Sigmoid colon (tissue), 7 donors: ENCODE measurements around the gene DIS3L2. TPM values are rescaled to one million over a fixed set of nuclear protein-coding genes. Genes with fewer than 3 reads are reported as not detected.
"Not testable (repeated sequence)": the region's sequence is repeated elsewhere in the genome, so short reads cannot be mapped to it uniquely, and the experiment has no call there.

Experiments
- DNase-seq: peaks from one replicate; pipeline ENCODE4 v3.0.0-alpha.2; 2019
- H3K27ac ChIP-seq, 4 donors: fragments of 200-600 bp; sonication (generic); one replicate each; pipeline ENCODE4 v1.5.1; 2016 to 2019; ENCODE audit warnings: mild to moderate bottlenecking in 1 of 4
- H3K27me3 ChIP-seq, 3 donors: fragments of 200-600 bp; sonication (generic); one replicate each; pipeline ENCODE4 v1.5.1; 2019; ENCODE audit warnings: mild to moderate bottlenecking in 1 of 3
- H3K36me3 ChIP-seq, 4 donors: fragments of 200-600 bp; sonication (generic); one replicate each; pipeline ENCODE4 v1.5.1; 2016 to 2019
- H3K4me1 ChIP-seq, 4 donors: fragments of 200-600 bp; sonication (generic); one replicate each; pipeline ENCODE4 v1.5.1; 2017 to 2019
- H3K4me3 ChIP-seq, 4 donors: fragments of 200-600 bp; sonication (generic); one replicate each; pipeline ENCODE4 v1.5.1; 2017 to 2019; ENCODE audit warnings: mild to moderate bottlenecking in 2 of 4, moderate library complexity in 1 of 4
- H3K9me3 ChIP-seq, 4 donors: fragments of 200-600 bp in 3 of 4; sonication (generic) in 3 of 4; one replicate each; pipeline versions ENCODE4 v1.5.1 to v1.6.1; 2013 to 2019
- CTCF ChIP-seq, 4 experiments: fragments of 450-650 bp in 3 of 4; fragments of 200-600 bp in 1 of 4; IDR thresholded peaks; one replicate each; pipeline ENCODE4 v1.5.1; 2016 to 2019; ENCODE audit warnings: antibody characterized with exemption in 4 of 4, mild to moderate bottlenecking in 3 of 4, moderate library complexity in 2 of 4
- EP300 ChIP-seq, 4 donors: sonication (generic); formaldehyde crosslinking; IDR thresholded peaks; one replicate each; pipeline ENCODE4 v1.6.1; 2017; ENCODE audit warnings: antibody characterized with exemption in 4 of 4
- POLR2A ChIP-seq, 2 donors: fragments of 450-650 bp; IDR thresholded peaks; one replicate each; pipeline ENCODE4 v1.6.1; 2016; ENCODE audit warnings: antibody characterized with exemption in 2 of 2, mild to moderate bottlenecking in 2 of 2, moderate library complexity in 2 of 2
- POLR2AphosphoS5 ChIP-seq, 4 donors: sonication (generic); formaldehyde crosslinking; IDR thresholded peaks; one replicate each; pipeline ENCODE4 v1.6.1; 2017; ENCODE audit warnings: antibody characterized with exemption in 4 of 4
- WGBS, 2 donors: extraction: QIAGEN DNeasy Blood & Tissue Kit; methylation state at CpG; one replicate each; pipeline ENCODE4 v1.1.7; 2013; 5-methylcytosine and 5-hydroxymethylcytosine counted together
- intact Hi-C: fragments of 100-400 bp; cut with DNase I; formaldehyde crosslinking; loops from one replicate; pipeline ENCODE4 v1.15.1; 2023
- polyA plus RNA-seq, 3 donors: library from polyadenylated mRNA; stranded (reverse); fragments of 200-250 nt; gene quantifications; one replicate each; pipeline ENCODE4 v1.2.3, GENCODE V29; 2013
- total RNA-seq, 4 donors: library from RNA; depleted of rRNA; stranded (reverse); fragments of >200 nt; gene quantifications; one replicate each; pipeline ENCODE4 v1.1.0, GENCODE V29; 2016
- donor health status: healthy with polysubstance abuse.
- donor health status: Bipolar disorder and iron deficiency.
- donor health status: healthy.

Gene DIS3L2
- total and polyA plus RNA-seq, 7 donors: 8.8 to 37.9 (median 22.5) TPM

- Histone ChIP-seq H3K36me3 (peaks cover 0 to 9% (median 3%) of the 10 kb centered on the region in 4 donors), H3K4me3 (no peak overlapping the region), H3K27ac (no peak overlapping the region), H3K4me1 (no peaks in the 10 kb centered on the region), H3K9me3 (no peaks in the 10 kb centered on the region), H3K27me3 (no peaks in the 10 kb centered on the region)
- WGBS, 2 donors: 95 to 96% methylated on average over 15 of the region's 15 CpGs
- DNase-seq: no peak
- TF ChIP-seq EP300 (IDR thresholded peaks at IDR 0.05): no peak
- TF ChIP-seq POLR2AphosphoS5 (IDR thresholded peaks at IDR 0.05): no peak
- TF ChIP-seq POLR2A (IDR thresholded peaks at IDR 0.05): no peak
- no peak for TF ChIP-seq CTCF (IDR thresholded peaks at IDR 0.05)
- intact Hi-C loops: loop anchor here (10.0 kb wide), 1 partner anchor 185 kb away; no protein-coding TSS in a partner anchor
These were observed 368.2 kb downstream of the DIS3L2 start for GRCh38 chr2:232329716-232330067.

- Histone ChIP-seq H3K36me3 (peaks cover 0 to 9% (median 3%) of the 10 kb centered on the region in 4 donors), H3K27me3 (no peaks in the 10 kb centered on the region), H3K9me3 (no peaks in the 10 kb centered on the region), H3K27ac (no peak overlapping the region), H3K4me1 (no peaks in the 10 kb centered on the region), H3K4me3 (no peak overlapping the region)
- intact Hi-C loops: no loop called here
- no peak for TF ChIP-seq CTCF (IDR thresholded peaks at IDR 0.05)
- no peak for TF ChIP-seq POLR2AphosphoS5 (IDR thresholded peaks at IDR 0.05)
- no peak for TF ChIP-seq EP300 (IDR thresholded peaks at IDR 0.05)
- TF ChIP-seq POLR2A (IDR thresholded peaks at IDR 0.05): no peak
- peak; percentile 46 for DNase-seq
- WGBS, 2 donors: 93 to 95% methylated on average over 15 of the region's 17 CpGs
These were observed 368.8 kb downstream of the DIS3L2 start for GRCh38 chr2:232330068-232330999.

GRCh38 chr2:232331061-232331460 is 369.5 kb downstream of the DIS3L2 start:
- H3K27ac ChIP-seq, H3K4me1 ChIP-seq, H3K27me3 ChIP-seq, H3K36me3 ChIP-seq, H3K9me3 ChIP-seq, intact Hi-C loops, H3K4me3 ChIP-seq: not testable (repeated sequence)
- peak; percentile 54 for DNase-seq
- 91 to 94% methylated on average over 11 of the region's 11 CpGs for WGBS, 2 donors

GRCh38 chr2:232331641-232332040 is 370.1 kb downstream of the DIS3L2 start:
- intact Hi-C loops, DNase-seq, H3K9me3 ChIP-seq, H3K27me3 ChIP-seq, H3K4me1 ChIP-seq, H3K27ac ChIP-seq, H3K4me3 ChIP-seq: not testable (repeated sequence)
- 95 to 96% methylated on average over 11 of the region's 11 CpGs for WGBS, 2 donors
- H3K36me3 ChIP-seq: peaks cover 0 to 14% (median 3%) of the 10 kb centered on the region in 4 donors

GRCh38 chr2:232332244-232332939 is 370.9 kb downstream of the DIS3L2 start:
- peak; percentile 28 for DNase-seq
- H3K27me3 ChIP-seq, H3K4me3 ChIP-seq, H3K27ac ChIP-seq, H3K4me1 ChIP-seq, intact Hi-C loops, H3K9me3 ChIP-seq: not testable (repeated sequence)
- WGBS, 2 donors: 86 to 90% methylated on average over 24 to 25 of the region's 26 CpGs
- peaks cover 0 to 14% (median 3%) of the 10 kb centered on the region in 4 donors for H3K36me3 ChIP-seq

- 83 to 87% methylated on average over 9 of the region's 10 CpGs for WGBS, 2 donors
- no peak overlapping the region for H3K4me3 ChIP-seq
- no peaks in the 10 kb centered on the region for H3K4me1 ChIP-seq
- H3K27me3 ChIP-seq: no peaks in the 10 kb centered on the region
- H3K27ac ChIP-seq: no peak overlapping the region
- peaks cover 0 to 14% (median 3%) of the 10 kb centered on the region in 4 donors for H3K36me3 ChIP-seq
- no peak for TF ChIP-seq EP300 (IDR thresholded peaks at IDR 0.05)
- intact Hi-C loops: no loop called here
- no peaks in the 10 kb centered on the region for H3K9me3 ChIP-seq
- no peak for DNase-seq
These were observed 371.4 kb downstream of the DIS3L2 start for GRCh38 chr2:232332940-232333259.
